ENCODE data around the gene ITGA1.

The ITGA1 gene

DNA sequence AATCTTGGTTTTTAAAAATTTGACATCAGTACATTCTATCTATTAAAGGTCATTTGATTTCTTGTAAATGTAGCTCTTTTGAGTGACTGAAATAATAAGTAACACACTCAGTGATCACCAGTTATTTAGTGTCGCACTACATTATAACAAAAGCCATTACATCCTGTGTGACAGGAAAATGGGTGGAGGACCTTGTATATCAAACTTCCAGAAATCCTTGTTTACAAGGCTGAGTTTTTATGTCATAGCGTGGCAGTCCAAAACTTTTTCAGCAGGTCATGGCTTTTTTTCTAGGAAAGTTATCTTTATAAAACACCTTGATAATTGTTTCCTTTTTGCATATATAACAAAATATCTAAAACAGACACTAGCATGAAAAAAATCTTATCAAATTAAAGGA, 14.4 kb upstream of the ITGA1 start:
- no peak for DNase-seq

DNA sequence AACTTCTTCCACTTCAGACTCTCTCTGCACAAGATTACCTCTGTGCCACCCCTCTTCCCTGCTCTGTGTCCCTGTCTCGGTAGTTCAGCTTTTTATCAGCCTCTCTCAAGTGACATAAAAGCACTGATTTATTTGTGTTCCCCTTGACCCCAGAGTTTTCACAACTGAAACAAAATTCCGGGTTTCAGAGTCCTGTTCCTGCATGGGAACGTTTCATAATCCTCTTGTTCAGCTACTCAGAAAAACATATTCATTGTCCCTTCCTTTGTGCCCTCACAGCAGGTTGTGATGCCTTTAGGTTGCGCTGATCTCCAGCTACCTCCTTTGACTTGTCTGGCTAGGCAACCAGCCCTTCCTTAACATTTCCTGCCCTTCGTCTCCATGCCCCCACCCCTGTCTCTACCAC, 13.7 kb upstream of the ITGA1 start:
- no peak for DNase-seq

DNA sequence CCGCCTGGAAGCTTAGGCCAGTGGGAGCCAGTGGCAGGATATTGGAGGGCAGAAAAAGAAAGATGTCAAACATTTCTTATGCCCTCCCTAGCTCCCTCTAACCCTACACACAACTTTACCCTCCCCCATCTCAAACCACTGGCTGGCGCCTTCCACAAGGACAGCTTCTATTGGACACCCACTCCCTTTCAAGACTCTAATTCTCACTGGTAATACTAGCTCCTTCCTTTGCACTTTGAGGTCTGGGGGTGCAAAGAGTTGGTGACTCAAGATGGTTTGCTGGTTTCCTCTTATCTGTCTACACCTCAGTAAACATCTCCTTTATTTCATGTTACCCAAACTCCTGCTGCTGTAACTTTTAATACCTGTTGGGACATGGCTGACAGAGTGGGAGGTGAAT, 11.6 kb upstream of the ITGA1 start:
- DNase-seq: no peak

DNA sequence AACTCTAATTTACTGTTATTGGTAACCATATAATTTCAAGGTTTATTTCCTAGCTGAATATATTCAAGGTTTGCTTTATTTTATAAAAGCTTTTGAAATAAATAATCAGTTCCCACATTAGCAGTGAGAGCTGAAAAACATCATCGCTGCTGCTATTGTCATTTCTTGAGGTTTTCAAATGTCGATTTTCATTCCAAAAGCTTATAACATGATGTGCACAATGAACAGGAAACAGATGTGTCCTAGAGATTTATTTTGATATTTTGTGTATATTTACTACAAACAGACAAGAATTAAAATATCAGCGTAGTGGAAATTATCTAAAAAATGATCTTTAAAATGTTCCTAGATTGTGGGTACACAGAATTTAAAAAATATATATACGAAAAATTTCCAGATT, 10.5 kb upstream of the ITGA1 start:
- no peak for DNase-seq

DNA sequence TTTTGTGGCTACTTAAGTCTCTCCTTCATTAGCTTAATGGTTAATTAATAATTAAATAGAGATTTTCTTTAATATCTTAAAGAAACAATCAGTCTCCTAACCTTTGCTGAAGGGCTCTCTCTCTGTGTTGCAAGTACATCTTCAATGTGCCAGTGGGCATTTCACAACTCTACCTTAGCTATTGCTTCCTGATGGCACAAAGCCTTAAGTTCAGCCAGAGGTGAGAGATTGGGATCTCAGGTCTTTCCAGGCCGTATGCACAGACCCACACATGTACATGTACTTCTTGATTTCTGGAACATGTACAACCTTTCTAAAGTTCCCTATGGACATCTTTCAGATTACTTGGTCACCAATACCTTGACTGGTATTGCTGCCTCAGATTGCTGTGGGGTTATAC, 8.9 kb upstream of the ITGA1 start:
- no peak for DNase-seq

DNA sequence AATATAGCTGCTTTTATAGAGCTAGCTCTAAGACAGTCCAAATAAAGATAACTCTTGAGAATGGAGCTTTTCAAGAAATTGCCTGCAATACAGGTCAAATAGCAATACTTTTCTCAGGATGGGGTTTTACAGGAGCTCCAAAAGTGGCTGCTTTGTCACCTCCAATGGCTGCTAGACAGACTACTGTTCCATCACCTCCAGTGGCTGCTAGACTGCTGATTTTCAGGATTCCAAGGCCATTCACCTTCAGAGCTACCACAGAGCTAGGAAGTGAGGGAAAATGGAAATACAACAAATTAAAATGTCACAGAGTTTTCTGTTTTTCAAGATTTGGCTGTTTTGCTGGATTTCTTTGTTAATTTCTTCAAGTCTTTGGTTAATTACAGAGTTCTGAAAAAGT, 8.5 kb upstream of the ITGA1 start:
- no peak for DNase-seq

DNA sequence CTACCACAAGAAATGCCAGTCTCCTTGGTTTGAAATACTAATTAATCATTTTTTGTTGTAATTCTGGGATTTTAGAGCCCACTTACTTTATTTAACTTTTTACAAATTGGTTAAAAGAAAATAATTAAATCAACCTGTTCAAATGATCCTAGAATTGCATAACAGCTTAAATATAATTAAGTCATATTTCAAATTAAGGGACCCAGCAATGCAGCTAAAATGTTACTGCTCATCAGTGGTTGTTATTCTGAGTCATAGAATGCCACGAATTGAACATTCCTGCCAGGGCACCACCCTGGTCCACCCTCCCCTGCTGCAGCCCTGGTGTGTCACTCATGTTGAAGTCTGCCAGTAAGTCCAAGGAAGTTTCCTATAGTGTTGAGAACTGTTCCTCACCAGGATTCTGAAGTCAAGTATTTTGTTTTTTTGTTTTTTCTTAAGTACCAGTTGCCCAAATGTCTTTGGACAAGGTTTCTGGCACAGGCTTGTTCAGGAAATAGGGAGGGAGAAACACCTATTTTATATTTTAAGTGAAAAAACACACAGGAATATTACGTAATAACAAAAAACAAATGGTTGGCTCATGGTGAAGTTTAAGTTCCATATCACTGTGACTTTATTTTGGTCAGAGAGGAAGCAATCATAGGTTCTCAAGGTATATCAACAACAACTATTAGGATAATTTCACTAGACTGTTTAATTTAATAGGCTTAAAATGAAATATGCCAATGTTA, 4.3 kb upstream of the ITGA1 start:
- DNase-seq: no peak

DNA sequence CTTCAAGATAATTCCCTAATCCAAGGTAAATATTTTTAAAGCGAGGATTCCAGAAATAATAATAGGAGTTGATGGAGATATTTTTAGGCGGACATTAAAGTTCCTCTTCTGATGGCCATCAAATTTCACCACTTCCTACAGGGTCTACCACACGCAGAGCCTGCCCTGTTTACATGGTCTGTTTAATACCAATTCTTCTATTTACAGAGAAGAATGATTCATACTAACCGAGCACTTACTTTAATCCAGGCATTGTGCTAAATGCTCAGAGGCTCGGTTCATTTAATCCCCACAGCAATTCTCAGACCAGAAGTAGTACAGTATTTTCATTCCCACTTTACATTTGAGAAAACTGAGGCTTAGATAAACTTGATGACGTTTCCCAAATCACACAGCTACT, 3.0 kb upstream of the ITGA1 start:
- no peak for DNase-seq

DNA sequence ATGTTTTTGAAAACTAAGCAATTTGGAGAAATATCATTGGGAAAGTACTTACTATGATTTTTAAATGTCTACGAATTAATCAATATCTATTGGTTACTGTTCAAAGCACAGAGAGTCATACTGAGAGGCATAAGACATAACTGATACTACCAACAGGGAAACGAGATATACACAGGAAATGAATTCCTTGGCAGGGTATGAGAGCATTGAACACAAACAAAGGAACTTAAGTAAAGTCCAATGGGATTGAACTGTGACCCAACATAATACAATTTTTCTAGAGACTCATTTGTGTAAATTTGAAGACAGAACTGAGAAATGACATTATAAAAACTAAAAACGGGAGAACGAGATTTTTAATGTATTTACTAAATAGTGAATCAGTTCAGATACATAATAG, 1.3 kb upstream of the ITGA1 start:
- no peak for DNase-seq

DNA sequence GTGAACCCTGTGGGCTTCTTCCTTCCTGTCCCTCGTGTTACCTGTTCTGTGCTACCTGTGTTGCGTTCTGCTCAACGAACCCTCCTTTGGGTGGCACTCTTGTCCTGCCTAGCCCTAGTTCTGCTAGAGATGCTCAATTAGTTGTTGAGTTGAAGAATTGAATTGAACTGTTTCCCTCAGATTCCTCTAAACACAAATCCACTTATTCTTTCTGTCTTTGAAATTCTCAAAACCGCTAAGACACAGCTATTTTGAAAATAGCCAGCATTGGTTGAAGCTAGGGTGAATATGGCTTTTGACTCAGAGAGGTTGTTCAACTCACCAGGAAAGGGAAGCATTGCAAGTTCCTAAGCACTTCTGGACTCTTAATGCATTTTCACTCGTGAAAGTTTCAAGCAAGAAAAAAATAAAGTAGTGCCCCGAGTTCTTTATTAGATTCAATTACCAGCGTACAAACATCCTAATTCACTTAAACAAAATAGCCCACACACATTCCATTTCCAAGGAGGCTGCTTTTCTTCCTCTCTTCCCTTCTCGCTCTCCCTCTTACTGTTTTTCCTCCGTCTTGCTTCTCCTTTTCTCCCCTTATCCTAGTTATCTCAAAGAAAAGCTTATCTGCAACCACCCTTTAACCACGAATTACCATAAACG, 642 bp upstream of the ITGA1 start:
- DNase-seq: no peak

DNA sequence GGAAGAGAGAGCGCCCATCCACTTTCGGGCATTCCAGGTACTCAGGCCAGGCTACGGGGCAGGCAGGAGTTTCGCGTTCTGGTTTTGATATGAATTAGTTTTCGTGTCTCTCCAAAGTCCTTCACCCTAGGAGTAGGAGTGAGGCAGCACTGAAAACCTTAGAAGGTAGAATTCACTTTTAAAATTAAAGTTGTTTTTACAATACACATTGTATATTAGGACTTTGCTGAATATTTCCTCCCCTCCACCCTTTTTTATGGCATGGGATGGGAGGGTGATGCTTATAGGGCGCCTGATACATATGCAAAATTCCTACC, 747 bp downstream of the ITGA1 start:
- no peak for DNase-seq

DNA sequence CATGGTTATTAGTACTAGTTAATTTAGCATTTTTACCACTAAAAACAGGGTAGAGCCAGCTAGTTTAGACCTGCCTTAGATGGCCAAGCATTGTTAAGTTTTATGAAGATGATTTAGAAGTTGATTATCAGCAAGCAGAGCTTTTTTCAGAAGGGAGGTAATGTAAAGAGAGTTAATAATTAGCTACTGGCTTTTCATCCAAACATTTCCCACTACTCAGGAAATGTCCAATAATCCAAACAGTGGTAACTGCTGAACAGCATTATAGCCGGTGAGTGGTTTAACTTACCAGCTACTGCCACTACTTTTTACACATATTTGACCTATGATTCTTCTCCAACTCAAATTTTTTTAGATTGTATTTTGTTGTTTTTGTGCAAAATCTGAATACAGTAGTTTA, 1.7 kb downstream of the ITGA1 start:
- no peak for DNase-seq

DNA sequence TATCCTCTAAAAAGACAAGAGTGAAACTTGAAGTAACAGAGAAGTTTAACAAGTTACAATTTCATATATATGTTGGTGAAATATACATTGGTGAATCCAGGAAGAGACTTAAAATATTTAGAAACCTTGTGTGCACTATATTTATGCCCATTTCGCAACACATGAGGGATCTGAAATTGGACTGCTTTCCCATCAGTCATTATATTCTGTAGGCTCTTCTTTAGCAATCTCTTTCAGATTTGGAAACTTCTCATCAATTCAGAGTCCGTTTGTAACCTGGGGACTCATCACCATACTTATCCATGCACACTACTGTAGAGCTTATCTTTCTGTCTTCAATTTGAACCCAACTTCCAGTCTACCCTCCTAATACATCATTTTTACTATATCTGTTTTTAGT, 2.1 kb downstream of the ITGA1 start:
- DNase-seq: no peak

DNA sequence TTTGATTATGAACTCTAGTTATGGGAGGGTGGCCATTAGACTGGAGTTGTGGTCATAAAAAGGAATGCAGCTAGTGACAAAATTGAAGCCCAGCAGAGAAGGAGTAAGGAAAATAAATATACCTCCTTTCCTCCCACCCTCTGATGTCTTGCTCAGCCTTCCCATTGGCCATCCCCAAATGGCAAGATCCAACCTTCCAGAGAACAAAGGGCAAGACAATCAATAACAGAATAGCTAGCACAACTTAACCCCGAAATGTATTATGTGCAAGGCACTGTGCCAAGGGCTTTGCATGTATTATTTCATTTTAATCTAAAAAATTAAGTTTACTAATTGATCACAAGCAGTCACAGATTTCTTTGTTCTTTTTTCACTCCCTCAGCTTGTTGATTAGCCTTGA, 3.6 kb downstream of the ITGA1 start:
- no peak for DNase-seq

DNA sequence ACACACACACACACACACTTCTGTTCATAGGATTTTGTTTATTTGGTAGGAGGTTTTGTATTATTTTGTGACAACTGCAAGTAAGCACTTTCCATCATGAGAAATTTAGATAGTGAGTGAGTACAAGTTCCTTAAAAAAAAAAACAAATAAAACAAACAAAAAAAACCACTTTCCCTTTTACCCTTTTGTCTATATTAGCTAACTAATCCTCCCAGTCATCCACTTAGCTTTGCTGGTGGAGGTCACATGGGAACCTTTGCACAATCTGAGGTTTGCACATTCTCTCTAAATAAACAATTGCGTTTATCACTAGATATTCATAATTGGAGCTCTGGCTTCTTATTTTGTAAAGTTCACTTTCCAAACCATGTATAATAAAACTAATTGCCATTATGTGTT, 6.8 kb downstream of the ITGA1 start:
- no peak for DNase-seq

DNA sequence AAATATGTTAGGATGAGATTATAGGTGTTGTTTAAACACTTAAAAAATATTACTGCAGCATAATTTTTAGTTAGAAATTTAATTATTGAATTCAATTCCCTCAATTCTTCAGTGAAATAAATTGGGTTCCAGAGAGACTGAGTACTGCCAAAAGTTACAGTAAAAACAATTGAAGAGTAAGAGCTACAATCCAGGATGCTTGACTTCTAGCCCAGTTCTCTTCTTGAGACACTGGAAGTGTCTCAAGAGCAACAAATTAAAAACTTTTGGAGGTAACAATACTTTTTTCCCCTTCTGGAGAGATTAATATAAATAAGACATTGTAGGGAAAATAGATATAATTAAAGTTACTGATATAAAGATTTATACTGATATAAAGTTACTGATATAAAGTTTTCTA, 8.3 kb downstream of the ITGA1 start:
- DNase-seq: no peak

DNA sequence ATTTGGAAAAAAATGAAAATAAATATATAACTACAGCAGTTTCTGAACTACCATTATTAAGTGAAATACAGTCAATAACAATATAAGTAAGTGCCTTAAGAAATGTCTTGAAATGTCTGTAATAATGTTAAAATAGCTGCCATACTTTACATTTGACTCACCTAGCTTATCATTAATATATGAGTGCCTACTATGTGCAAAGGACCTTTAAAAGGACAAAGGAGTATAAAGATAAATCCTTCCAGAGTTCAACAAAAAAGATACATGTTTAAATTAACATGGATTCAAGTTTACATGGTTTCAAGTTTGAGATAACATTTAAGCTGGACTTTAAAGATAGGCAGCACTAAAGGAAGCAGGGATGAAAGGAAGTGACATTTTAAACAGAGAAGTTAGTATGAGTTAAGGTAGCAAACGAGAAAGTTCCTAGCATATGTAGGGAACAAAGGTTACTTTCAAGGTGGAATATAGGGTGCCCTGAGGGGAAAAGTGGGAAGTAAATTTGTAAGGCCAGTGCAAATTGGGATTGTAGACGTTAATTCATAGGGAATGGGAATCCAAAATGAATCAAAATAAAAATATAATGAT, 8.9 kb downstream of the ITGA1 start:
- no peak for DNase-seq

DNA sequence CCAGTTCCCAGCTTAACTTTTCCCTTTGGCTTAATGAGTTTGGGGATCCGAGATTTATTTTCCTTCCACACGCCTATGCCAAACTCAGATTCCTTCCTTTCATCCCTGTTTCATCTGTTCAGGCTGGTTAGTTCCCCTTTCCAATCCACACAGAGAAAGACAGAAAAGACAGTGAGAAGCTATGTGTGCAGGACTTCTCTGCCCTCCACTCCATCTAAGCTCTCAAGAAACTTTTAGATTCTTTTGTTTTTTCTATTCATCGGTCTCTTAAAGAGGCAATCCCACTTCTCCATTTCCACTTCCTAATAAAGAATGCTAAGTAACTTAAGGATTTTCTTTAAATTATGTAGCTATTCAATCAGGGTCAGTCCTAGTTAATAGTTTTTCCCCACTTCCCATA, 11.2 kb downstream of the ITGA1 start:
- DNase-seq: no peak

DNA sequence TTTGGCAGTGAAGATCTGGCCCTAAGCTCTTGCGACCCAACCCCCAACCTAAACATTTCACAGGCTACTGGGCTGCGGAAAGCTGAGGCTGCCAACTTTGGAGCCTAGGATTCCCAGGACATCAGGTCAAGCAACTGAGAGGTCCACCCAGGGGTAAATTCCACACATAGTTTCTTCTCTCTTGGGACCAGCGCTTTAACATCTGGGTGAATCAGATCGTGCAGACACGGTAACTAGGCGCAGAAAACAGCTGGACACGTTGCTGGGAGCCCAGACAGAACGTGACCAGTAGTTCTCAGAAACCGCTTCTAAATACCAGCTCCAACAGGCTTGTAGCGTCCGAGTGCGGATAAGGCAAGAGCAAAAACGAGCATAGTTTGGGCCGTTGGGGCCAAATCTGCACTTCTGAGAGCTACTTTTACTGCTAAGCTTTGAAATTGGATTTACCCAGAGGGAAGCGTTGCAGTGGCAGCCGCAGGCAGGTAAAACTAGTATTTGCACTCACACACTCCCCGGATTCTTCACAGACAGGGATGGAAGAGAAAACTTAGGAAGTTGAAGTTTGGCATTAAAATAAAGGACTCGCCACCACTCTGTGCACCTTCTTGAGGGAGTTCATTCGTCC, 11.8 kb downstream of the ITGA1 start:
- DNase-seq: peak; percentile 76

DNA sequence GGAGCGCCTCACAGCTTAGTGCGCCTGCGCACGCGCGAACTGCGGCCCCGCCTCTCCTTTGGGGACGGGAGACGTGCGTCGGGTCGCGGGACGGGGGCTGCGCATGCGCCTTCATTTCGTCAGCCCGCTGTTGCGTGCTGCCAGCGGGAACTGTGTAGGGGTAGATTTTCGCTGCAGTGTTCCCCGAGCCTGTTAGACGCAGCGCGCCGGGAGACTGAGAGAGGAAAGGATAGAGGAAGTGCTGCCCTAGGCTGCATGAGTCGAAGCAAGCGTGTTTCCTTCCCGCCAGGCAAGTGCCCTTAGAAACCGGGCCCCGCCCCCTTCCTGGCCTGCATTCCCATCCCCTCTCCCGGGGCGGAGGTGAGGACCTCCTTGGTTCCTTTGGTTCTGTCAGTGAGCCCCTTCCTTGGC, 12.3 kb downstream of the ITGA1 start:
- DNase-seq: peak; percentile 97

DNA sequence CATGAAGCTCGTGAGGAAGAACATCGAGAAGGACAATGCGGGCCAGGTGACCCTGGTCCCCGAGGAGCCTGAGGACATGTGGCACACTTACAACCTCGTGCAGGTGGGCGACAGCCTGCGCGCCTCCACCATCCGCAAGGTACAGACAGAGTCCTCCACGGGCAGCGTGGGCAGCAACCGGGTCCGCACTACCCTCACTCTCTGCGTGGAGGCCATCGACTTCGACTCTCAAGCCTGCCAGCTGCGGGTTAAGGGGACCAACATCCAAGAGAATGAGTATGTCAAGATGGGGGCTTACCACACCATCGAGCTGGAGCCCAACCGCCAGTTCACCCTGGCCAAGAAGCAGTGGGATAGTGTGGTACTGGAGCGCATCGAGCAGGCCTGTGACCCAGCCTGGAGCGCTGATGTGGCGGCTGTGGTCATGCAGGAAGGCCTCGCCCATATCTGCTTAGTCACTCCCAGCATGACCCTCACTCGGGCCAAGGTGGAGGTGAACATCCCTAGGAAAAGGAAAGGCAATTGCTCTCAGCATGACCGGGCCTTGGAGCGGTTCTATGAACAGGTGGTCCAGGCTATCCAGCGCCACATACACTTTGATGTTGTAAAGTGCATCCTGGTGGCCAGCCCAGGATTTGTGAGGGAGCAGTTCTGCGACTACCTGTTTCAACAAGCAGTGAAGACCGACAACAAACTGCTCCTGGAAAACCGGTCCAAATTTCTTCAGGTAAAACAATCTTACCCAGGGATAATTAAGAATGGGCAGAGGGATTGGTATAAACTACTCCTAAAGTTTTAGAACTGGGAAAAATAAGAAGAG, 12.9 kb downstream of the ITGA1 start:
- peak; percentile 82 for DNase-seq

DNA sequence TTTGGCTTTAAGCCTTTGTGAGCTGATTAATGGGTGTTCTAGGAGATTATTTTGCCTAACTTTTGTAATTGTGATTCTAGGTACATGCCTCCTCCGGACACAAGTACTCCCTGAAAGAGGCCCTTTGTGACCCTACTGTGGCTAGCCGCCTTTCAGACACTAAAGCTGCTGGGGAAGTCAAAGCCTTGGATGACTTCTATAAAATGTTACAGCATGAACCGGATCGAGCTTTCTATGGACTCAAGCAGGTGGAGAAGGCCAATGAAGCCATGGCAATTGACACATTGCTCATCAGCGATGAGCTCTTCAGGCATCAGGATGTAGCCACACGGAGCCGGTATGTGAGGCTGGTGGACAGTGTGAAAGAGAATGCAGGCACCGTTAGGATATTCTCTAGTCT, 13.6 kb downstream of the ITGA1 start:
- no peak for DNase-seq

DNA sequence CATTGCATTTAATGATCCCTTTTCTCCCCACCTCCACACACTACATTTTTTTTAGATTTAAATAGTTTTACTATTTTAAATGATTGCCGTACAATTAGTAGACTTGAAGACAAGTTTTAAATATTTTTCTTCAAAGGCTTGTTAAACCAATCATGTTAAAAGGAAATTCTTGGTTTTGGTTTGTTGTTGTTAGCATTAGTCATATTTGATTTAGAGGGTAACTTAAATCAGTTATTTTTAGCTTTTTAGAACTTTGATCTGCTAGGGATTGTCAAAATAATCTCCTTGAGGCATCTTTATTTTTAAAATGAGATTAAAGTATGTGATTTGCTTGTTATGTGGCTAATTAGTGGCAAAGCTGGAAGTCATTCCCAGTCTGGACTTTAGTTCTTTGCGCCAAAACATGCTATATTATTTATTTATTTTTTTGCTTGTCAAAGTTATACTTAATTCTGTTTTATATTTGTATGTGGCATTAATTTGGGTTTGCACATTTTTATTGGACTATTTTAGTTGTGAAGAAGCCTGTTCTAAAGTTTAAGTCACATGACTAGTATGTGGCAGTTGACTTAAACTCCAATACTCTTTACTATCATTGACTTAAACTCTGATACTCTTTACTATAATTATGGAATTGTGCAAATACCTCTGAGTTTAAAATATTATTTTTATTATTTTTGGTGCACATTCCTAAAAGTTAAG, 14.7 kb downstream of the ITGA1 start:
- no peak for DNase-seq

Data from femur (tissue), 1 donor.